Hepatocyte (in vitro differentiated cells): ENCODE measurements around the gene CGRRF1.

ENCODE experiments used
- EZH2 ChIP-seq: fragments of 200-600 bp; sonication (generic); IDR thresholded peaks from 2 replicates; pipeline ENCODE4 v1.6.1; 2016; ENCODE audit warnings: antibody characterized with exemption, mild to moderate bottlenecking, borderline replicate concordance
- TF ChIP-seq, protein P1 (sequence below): fragments of 200-600 bp; sonication (generic); IDR thresholded peaks from 2 replicates; pipeline ENCODE4 v1.5.1; 2016; ENCODE audit warnings: antibody characterized with exemption, mild to moderate bottlenecking; ENCODE audit not compliant: poor library complexity

DNA sequence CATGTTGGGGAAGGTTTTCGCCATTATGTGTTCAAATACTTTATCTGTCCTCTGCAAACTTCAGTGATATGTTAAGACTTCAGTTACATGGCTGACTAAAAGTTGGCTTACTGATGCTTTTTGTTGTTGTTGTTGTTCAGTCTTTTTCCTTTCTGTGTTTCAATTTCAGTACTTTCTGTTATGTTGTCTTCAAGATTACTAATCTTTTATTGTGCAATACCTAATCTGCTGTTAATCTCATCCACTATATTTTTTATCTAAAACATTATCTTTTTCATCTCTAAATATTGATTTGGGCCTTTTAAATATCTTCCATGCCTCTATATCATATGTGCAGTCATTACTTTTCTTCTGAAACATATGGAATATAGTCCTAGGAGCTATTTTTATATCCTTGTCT, 7.0 kb downstream of the CGRRF1 start:
- TF ChIP-seq, protein P1, sequence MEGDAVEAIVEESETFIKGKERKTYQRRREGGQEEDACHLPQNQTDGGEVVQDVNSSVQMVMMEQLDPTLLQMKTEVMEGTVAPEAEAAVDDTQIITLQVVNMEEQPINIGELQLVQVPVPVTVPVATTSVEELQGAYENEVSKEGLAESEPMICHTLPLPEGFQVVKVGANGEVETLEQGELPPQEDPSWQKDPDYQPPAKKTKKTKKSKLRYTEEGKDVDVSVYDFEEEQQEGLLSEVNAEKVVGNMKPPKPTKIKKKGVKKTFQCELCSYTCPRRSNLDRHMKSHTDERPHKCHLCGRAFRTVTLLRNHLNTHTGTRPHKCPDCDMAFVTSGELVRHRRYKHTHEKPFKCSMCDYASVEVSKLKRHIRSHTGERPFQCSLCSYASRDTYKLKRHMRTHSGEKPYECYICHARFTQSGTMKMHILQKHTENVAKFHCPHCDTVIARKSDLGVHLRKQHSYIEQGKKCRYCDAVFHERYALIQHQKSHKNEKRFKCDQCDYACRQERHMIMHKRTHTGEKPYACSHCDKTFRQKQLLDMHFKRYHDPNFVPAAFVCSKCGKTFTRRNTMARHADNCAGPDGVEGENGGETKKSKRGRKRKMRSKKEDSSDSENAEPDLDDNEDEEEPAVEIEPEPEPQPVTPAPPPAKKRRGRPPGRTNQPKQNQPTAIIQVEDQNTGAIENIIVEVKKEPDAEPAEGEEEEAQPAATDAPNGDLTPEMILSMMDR, result no peak
- no peak for TF ChIP-seq EZH2
